Suppressor macrophage (primary cell): ENCODE measurements around the gene ABTB1.
A peak's percentile ranks its signal among the peaks of the same experiment; 100 is the strongest.
"Not testable (repeated sequence)": the region's sequence is repeated elsewhere in the genome, so short reads cannot be mapped to it uniquely, and the experiment has no call there.

Experiments
- DNase-seq, 4 experiments: peaks; one replicate each; pipeline ENCODE4 v3.0.0-alpha.2; 2020 to 2022

The ABTB1 gene

GRCh38 chr3:127673191-127674100, 694 bp downstream of the ABTB1 start:
- peak in 2 of 4 experiments; percentile 44 to 64 for DNase-seq

DNA sequence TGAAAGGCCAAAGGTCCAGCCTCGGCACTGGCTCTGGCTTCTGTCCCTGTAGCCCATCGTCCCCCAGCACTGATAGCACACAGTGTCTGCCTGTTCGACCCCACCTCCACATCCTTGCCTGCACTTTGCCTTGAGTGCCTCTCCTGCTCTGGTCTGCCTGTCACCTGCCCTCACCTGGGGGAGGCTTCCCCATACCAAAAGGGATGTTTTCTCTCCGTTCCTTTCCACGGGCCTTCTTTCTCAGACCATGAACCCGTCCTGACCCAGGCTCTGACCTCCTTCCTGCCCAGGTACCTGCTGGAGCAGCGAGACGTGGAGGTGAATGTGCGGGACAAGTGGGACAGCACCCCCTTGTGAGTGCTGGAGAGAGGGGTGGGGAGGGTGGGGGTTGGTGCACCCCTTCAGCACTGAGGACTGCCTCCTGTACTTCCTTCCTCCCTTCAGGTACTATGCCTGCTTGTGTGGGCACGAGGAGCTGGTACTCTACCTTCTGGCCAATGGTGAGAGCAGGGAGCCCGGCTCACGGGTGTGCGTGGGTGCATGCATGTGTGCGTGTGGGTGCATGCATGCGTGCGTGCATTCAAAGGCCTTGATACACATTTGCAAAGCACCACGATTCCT, 1.5 kb downstream of the ABTB1 start:
- DNase-seq: no peak

DNA sequence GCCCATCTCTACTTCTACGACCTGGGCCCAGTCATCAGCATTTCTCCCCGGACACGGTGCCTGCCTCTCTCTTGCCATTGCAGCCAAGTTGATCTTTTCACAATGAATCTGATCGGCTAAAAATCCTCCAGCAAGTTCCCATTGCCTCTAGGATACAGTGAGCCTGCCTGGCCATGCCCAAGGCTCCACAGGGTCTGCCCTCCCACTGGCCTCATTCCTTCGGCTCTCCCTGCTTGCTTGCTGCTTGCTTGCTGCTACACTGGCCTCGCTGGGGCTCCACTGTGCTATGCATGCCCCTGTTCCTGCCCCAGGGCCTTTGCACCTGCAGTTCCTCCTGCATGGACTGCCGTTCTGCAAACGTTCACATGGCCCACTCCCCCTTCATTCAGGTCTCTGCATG, 2.0 kb downstream of the ABTB1 start:
- DNase-seq: no peak

GRCh38 chr3:127675651-127676391, 3.1 kb downstream of the ABTB1 start:
- DNase-seq: no peak

GRCh38 chr3:127676456-127676855, 3.7 kb downstream of the ABTB1 start:
- no peak for DNase-seq

DNA sequence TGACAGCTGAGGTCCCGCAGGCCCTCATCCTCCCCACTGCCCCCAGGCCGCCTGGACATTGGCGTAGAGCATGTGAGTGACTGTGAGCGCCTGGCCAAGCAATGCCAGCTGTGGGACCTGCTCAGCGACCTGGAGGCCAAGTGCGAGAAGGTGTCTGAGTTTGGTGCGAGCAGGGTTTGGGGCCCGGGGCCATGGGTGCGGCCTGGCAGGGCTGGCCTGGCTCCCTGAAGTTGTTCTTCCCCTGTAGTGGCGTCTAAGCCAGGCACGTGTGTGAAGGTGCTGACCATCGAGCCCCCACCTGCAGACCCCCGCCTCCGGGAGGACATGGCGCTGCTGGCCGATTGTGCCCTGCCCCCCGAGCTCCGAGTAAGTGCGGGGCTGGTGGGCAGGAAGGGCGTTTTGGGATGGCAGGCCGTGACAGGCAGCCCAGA, 4.2 kb downstream of the ABTB1 start:
- DNase-seq: no peak

DNA sequence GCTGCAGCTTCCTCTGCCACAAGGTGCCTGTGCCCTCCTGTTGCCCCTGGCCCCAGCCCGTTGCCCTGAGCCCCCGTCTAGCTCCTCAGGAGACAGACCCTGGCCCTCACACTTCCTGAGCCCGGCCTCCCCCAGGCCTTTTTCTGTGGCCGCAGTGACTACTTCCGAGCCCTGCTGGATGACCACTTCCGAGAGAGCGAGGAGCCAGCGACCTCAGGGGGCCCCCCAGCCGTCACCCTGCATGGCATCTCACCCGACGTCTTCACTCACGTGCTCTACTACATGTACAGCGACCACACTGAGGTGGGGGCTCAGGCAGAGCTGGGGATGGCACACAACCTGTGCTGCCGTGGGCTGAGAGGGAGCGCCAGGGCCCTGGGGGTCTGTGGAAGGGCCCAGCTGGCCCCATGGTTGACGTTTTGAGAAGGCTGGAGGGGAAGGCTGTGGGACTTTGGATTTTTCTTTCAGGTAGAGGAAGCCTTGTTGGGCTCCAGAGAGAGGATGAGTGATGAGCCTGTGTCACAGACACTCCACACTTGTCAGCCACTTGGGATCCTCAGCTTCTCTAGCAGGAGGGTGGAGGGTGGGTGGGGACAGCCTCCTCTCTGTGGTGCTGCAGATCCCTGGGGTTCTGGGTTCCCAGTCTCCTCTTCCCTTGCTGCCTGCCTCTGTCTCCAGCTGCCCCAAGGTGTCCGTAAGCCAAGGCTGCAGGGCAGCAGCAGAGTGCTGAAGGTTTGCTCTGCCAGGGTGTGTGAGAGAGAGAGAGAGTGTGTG, 5.0 kb downstream of the ABTB1 start:
- no peak for DNase-seq

- DNase-seq: no peak
These were observed 5.5 kb downstream of the ABTB1 start for GRCh38 chr3:127678315-127678599.

GRCh38 chr3:127678611-127679533, 6.1 kb downstream of the ABTB1 start:
- DNase-seq: peak in 2 of 4 experiments; percentile 51 to 55

- no peak for DNase-seq
These were observed 6.9 kb downstream of the ABTB1 start for GRCh38 chr3:127679534-127680145.

GRCh38 chr3:127680146-127680661, 7.5 kb downstream of the ABTB1 start:
- DNase-seq: no peak

- no peak for DNase-seq
These were observed 8.1 kb downstream of the ABTB1 start for GRCh38 chr3:127680798-127681221.

GRCh38 chr3:127682175-127682554, 9.4 kb downstream of the ABTB1 start:
- not testable (repeated sequence) for DNase-seq

- peak in 1 of 4 experiments; percentile 40 for DNase-seq
These were observed 9.8 kb downstream of the ABTB1 start for GRCh38 chr3:127682561-127682960.

GRCh38 chr3:127684871-127685707, 12.3 kb downstream of the ABTB1 start:
- DNase-seq: no peak

- no peak for DNase-seq
These were observed 13.2 kb downstream of the ABTB1 start for GRCh38 chr3:127685708-127686511.

DNA sequence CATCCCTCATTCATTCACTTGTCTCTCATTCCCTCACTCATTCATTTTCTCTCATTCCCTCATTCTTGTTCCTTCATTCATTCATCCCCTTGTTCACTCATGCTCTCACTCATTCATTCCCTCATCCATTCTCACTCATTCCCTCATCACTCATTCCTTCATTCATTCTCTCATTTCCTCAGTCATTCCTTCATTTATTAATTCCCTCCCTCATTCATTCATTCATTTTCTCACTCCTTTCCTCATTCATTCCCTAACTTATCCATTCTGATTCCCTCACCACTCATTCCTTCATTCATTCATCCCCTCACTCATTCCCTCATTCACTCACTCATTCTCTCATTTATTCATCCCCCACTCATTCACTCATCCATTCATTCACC, 13.8 kb downstream of the ABTB1 start:
- no peak for DNase-seq

DNA sequence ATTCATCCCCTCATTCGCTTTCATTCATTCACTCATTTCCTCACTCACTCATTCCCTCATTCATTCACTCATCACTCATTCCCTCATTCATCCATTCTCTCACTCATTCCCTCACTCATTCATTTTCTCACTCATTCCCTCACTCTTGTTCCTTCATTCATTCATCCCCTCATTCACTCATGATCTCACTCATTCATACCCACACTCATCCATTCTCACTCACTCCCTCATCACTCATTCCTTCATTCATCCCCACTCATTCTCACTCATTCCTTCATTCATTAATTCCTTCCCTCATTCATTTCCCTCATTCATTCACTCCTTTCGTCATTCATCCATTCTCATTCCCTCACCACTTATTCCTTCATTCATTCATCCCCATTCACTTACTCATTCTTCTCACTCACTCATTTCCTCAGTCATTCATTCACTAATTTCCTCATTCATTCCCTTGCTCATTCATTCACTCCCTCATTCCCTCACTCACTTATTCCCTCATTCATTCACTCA, 14.5 kb downstream of the ABTB1 start:
- no peak for DNase-seq

DNA sequence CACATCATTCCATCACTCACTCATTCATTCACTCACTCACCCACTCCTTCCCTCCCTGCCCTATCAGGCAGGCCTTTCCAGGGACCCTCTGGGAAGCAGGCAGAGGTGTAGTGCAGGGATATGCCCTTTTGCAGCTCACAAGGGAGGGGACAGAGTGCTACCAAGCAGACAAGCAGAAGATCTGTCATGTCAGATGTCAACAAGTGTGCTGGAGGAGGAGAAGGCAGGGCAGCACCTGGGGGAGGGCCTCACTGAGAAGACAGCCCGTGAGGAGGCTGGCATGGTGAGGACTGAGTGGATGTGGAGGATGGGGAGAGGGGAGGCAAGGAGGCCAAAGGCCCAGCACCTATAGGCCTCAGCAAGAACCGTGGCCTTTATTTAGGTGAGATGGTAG, 15.3 kb downstream of the ABTB1 start:
- DNase-seq: no peak
